ENCODE results near the gene IFNE.

IFNE gene, protein sequence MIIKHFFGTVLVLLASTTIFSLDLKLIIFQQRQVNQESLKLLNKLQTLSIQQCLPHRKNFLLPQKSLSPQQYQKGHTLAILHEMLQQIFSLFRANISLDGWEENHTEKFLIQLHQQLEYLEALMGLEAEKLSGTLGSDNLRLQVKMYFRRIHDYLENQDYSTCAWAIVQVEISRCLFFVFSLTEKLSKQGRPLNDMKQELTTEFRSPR

DNA sequence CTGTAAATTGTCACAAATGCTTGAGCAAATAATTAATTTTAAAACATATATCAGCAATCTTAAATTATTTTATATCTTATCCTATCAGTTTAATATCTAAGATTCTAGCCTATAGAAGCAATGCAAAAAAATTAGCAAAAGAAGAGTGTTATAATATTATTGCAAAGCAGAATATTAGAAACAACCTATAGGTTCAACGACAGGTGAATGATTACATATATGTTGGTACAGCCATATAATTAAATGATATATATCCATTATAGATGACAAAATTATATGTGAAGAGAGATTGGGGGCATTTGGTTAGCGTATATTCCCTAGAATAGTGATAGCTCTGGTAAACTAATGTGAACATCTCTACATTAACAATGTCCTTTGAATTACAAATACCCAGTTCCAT, at the start of gene IFNE:
Gene IFNE (minus strand): TSS at position 101 of the 400 bp plus-strand sequence. CDS start 619 bp downstream, outside the sequence.
- DNase-seq, result no peak

DNA sequence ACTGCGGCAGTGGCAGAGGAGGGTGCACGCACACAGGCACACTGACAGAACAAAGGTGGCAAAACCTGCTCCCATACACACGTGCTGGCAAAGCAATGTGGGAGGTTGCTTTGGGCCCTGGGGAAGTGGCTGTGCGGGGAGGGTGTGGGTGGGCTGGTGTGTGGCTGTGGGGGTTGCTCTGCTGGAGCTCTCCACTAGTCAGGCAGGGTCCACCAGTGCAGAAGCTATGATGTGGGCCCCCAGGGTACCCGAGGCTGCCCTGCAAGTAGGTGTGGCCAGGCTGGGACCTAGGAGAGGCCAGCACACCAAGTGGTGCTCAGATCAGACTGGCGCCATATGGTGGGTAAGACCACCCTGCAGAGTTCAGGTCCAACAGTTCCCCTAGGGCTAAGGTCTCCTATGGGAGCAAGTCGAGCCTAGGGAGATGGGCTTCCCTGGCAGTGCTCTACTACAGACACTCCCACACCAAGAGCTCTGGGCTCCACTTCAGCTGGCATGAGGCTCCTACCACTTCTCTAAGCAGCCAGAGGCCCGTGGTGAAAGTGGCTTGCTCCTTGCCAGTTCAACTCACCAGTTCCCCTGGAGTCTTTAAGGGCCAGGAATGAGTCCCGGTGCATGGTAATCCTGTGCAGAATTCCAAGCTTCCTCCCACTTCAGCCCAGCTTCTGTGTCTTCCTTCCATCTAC, 46.2 kb upstream of the IFNE start:
- no peak for DNase-seq

DNA sequence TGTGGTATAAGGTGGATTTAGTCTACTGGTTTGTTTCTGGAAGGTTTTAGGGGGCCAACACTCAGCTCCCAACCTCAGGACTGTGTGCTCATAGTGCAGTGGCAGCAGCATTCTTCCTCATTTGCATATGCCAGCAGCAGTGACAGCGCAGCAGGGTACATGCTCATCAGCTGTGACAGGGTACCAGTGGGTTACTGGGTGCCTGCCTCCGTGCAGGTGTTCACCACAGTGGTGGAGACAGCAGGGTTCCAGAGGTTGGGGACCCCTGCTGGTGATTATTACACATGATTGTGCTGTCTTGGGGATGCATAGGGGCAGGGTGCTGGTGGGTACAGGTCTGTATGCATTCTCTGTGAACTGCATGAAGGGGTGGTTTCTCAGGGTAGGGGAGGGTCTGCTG, 45.5 kb upstream of the IFNE start:
- no peak for DNase-seq

DNA sequence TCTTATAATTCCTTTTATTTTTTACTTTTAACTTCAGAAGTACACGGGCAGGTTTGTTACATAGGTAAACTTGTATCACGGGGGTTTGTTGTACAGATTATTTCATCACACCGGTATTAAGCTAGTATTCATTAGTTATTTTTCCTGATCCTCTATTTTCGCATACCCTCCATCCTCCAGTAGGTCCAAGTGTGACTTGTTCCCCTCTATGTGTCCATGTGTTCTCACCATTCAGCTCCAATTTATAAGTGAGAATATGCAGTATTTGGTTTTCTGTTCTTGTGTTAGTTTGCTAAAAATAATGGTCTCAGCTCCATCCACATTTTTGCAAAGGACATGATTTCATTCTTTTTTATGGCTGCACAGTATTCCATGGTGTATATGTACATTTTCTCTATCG, 43.1 kb upstream of the IFNE start:
- no peak for DNase-seq

DNA sequence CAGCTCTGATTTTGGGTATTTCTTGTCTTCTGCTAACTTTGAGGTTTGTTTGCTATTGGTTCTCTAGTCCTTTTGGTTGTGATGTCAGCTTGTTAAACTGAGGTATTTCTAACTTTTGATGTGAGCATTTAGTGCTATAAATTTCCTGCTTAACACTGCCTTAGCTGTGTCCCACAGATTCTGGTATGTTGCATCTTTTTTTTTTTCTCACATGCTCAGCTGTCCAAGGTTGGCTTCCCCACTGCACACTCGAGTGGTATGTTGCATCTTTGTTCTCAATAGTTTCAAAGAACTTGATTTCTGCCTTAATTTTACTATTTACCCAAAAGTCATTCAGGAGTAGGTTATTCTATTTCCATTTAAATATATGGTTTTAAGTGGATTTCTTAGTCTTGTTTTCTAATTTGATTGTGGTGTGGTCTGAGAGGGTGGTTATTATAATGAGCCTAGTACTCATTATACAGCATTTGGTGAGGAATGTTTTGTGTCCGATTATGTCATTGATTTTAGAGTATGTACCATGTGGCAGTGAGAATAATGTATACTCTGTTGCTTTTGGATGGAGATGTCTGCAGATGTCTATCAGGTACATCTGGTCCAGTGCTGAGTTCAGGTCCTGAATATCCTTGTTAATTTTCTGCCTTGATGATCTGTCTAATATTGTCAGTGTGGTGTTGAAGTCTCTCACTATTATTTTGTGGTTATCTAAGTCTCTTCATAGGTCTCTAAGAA, 42.2 kb upstream of the IFNE start:
- DNase-seq, result no peak

DNA sequence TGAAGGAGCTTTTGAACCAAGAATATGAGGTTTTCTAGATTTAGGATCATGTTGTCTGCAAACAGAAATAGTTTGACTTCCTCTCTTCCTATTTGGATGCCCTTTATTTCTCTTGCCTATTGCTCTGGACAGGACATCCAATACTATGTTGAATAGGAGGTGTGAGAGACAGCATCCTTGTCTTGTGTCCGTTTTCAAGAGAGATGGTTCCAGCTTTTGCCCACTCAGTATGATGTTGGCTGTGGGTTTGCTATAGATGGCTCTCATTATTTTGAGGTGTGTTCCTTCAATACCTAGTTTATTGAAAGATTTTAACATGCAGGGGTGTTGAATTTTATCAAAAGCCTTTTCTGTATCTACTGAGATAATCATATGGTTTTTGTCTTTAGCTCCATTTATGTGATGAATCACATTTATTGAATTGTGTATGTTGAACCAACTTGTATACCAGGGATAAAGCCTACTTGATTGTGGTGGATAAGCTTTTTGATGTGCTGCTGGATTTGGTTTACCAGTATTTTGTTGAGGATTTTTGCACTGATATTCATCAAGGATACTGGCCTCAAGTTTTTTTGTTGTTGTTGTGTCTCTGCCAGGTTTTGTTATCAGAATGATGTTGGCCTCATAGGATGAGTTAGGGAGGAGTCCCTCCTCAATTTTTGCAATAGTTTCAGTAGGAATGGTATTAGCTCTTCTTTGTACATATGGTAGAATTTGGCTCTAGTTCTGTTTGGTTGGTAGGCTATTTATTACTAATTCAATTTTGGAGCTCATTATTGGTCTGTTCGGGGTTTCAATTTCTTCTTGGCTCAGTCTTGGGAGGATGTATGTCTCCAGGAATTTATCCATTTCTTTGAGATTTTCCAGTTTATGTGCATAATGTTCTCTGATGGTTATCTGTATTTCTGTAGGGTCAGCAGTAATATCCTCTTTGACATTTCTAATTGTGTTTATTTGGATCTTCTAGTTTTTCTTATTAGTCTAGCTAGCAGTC, 41.2 kb upstream of the IFNE start:
- DNase-seq, result no peak

DNA sequence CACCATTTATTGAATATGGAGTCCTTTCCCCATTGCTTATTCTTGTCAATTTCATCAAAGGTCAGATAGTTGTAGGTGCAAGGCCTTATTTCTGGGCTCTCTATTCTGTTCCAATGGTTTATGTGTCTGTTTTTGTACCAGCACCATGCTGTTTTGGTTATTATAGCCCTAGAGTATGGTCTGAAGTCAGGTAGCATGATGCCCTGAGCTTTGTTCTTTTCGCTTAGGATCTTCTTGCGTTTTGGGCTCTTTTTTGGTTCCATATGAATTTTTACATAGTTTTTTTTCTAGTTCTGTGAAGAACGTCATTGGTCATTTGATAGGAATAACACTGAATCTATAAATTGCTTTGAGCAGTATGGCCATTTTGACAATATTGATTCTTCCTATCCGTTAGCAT, 40.2 kb upstream of the IFNE start:
- DNase-seq, result no peak

DNA sequence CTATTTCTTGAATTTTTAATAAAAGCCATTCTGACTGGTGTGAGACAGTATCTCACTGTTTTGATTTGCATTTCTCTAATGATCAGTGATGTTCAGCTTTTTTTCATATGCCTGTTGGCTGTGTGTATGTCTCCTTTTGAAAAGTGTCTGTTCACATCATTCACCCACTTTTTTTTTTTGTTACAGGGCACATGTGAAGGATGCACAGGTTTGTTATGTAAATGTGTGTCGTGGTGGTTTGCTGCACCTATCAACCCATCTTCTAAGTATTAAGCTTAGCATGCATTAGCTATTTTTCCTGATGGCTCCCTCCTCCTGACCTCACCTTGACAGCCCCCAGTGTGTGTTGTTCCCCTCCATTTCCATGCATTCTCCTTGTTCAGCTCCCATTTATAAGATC, 39.3 kb upstream of the IFNE start:
- no peak for DNase-seq

DNA sequence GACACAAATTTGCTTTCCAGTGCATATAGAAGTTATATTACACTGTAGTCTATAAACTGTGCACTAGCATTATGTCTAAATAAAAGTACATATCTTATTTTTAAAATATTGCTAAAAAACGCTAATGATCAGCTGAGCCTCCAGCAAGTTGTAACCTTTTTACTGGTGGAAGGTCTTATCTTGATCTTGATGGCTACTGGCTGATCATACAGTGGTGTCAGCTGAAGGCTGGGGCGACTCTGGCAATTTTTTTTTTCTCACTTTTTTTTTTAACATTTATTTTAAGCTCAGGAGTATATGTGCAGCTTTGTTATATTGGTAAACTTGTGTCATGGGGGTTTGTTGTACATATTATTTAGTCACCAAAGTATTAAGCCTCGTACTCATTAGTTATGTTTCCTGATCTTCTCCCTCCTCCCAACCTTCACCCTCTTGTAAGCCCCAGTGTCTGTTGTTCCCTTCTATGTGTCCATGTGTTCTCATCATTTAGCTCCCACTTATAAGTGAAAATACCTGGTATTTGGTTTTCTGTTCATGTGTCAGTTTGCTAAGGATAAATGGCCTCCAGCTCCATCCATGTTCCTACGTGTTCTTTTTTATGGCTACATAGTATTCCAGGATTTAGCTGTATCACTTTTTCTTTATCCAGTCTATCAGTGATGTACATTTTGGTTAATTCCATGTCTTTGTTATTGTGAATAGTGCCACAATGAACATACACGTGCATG, 38.6 kb upstream of the IFNE start:
- DNase-seq, result no peak

DNA sequence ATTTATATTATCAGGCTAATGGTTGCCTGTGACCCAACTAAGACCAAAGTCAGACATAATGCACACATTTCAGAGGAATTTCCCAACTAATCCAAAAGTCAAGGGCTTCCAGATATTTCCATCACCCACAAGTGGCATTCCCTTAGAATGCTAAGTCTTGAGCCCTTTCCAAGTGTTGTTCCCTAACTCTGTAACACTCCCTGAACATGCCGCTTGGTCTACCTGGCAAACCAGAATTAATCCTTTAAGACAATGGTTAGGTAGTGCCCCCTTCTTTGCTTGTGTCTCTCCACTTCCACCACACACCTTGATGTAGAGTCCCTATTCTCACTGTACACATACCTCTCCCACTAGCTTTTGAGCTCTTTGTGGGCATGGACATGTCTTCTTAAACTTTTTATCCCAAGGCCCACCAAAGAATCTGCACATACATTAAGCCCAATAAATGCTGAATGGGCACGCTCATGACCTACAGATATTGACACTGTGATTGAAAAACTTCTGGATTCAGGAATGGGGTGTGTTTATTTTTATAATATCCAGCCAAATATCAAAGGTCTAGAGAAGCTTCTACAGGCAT, 37.8 kb upstream of the IFNE start:
- no peak for DNase-seq

DNA sequence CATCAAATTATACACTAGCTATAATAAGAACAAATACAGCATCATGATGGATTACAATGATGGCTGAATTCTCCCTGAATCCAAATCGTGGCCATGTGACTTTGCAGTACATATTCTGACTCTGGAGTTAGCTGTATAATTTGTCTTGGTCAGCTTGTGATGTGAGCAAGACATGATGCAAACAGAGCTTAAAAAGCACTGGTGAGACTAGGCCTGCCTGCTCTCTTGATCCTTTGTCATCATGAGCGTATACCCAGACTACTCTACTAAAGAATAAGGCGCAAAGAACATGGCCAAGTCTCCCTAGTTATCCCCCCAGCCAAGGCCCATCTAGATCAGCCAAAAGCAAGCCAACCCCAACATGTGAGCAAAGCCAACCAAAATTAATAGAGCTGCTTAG, 34.7 kb upstream of the IFNE start:
- DNase-seq, result no peak

DNA sequence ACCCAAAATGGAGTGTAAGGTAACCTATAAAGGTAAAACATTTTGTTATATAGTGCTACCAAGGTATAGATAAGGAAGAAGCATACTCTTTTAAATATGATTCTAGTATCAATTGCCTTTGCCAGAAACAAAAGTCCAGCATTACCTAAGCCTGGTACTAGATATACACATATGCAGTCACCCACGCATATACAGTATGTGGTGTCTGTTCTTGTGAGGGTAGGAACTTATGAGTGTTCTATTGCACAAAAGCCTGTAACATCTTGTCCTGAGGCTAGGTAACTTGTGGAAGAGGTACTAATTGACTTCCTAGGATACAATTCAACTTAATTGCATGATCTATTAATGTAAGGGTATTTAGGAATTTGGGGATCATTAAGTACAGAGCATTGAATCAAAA, 31.3 kb upstream of the IFNE start:
- DNase-seq, result no peak

DNA sequence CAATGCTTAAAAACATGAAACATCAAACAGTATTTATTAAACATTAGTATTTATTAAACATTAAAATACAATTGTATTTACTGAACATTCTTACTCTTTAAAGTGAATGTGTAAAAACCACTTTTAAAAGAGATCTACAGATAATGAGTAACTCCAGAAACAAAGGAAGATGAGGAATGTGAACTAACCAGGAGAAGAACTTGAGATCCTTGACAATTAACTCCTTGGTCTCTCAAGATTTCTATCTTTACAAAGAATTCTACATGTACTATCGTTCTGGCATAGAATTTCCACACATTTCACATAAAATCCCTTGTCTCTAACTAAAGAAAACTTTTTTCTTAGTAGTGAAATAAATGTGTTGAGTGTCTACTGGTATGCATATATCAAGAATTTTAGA, 28.7 kb upstream of the IFNE start:
- no peak for DNase-seq

DNA sequence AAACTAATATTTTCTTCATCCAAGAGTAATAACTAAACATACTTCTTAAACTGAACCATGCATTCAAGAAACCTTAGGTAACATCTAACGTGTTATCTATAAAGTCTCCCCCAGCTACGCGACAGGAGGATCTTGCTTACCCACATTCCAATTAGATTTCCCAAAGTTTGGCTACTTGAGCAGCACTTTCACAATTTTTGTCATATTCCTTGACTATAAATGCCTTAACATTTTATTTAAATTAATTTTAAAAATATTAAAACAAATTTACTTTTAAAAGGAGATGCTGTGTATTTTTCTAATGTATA, 25.3 kb upstream of the IFNE start:
- no peak for DNase-seq

DNA sequence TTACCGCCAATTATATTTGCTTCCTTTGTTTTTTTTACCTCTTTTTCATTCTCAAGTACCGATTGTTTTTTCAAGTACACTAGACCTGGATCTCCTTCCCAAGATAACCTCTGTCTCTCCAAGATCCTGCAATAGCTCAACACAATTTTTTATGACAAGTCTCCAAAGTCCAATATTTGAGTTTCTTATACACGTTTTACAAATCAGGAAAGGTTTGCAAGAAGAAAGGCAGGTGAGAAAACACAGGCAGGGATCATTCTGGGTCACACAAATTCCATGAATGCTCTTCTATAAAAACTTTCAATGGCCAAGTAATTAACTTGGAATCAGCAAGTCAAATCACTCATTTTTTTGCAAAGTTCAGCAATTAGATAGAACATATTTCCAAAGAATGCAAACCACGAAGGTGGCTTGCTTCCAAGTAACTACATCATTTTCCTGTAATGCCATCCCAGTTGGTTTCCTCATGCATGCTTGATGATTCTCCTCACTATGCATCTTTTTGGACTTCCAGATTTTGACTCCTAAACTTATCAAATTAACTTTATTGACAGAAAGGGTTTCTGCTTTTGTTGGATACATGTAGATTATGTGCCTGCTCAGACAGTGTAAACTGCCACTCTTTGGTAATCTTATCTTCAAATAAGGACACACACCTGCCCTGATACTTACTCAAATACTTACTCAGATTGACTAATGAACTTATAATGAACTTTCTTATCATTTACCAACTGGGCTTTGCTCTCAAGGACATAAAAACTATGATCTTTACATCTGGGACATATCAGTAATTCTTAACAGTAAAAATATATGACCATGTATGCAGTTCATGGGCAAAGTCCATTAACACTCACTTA, 24.7 kb upstream of the IFNE start:
- DNase-seq, result no peak

DNA sequence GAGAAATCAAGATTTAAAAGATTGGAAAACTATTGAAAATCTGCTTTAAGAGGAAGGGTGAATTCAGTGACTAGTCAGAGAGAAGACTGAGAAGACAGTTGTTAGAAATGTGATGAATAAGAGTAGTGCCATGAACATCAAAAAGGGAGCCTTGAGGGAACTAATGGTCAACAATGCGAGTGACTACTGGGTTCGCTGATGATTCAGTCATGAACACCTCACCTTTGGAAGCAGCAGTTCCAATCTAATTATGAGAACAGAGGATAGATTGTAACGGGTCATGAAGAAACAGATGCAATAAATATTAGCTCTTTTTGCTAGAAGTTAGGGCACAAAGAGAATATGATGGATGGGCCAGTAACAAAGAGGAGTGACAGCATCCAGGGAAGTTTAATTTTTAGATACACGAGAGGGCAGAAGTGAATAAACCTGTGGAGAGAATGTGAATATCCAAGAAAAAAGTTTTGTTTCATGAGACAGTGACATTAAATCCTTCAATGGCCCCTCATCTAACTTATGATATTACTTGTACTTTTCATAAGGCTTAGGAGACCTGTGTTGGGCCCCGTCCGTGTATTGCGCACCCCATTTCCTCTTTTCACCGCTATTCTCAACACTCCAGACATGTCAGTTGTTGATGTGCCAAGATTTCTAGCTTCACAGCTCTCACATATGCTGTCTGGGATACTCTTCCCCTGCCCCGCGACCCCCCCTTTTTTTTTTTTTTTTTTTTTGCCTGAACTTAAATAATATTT, 23.5 kb upstream of the IFNE start:
- no peak for DNase-seq

DNA sequence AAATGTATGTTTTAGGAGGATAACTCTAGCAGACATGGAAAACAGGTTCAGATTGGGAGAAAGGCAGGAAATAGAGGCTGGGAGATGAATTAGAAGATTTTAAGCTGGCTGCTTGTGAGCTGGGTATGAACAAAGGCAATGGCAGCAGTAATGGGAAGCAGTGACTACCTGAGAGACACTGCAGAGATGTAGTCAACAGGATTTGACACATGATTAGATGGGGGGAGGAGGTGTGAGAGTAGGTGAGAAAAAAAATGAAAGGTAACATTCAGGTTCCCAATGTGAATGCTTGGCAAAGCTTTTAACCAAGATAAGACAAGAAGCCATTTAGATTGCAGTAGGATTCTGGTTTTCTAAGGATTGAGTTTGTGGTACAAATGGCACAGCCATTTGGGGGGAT, 22.8 kb upstream of the IFNE start:
- DNase-seq, result no peak

DNA sequence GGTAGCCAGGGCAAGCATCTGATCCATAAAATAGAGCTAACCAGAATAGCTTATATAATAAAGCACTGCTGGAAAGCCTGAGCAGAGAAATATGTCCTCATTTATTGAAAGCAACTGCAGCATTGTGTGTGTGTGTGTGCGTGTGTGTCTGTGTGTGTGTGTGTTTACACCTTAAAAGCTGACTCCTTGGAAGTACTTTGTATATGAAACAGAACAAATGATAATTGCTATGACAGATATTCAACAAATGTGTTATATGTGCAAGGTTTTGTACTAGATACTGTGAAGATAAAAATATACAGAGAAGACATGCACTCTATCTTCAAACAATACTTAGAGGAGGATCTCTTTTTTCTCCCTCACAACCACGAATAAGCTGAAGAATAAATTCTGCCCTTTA, 22.0 kb upstream of the IFNE start:
- DNase-seq, result no peak

DNA sequence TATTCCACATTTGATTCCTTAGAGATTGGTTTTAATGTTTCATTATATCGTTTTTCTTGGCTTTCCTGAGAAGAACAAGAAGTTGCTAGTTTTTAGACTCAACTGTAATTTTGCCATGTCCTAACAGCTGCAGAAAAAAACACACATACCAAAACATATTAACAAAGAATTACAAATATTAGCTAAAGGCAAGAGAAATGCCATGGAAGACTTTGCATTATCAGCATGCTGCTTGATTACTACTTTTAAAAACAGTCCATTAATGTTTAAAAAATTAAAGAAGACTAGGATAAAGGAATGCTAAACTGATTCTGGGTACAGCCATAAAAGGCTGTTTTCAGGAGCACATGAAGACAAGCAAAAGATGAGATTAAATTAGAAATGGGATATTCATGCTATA, 20.5 kb upstream of the IFNE start:
- no peak for DNase-seq

DNA sequence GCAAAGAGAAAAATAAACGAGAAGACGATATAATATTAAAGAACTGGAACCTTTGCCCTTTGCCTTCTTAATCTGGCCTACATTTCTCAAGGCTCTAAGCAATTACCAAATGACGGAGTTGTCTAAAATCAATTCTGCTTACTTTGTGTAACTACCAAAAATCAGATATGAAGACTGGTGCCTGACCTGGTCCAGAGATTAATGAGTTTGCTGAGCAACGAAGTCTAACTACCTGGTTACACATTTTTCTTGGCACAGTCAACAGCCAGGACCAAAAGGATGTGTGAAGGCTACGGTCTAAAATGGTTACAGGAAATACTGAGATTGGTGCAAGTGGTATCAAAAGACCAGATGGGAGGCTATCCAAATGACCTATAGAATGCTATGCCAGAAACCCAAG, 17.8 kb upstream of the IFNE start:
- no peak for DNase-seq

All from left hindlimb (tissue), 1 donor.